ENCODE data around the gene PPAN. TPM values are rescaled to one million over a fixed set of nuclear protein-coding genes. Genes with fewer than 3 reads are reported as not detected.
A peak's percentile ranks its signal among the peaks of the same experiment; 100 is the strongest.

PPAN gene
- total RNA-seq, 1 experiment from 2014 or later, result 63.3 TPM

GRCh38 chr19:10084803-10085202 is 21.4 kb upstream of the PPAN start:
- in situ Hi-C loops (cut with HindIII; ENCODE audit: low pct_unique_long_range_greater_than_20kb, low sequenced_read_pairs), result no loop called here
- H3K4me3 ChIP-seq (ENCODE audit: low read depth in 2 of 2, low read length in 2 of 2), result no peak overlapping the region
- no peaks in the 10 kb centered on the region for H3K4me1 ChIP-seq (ENCODE audit: control insufficient read depth, insufficient read depth, low read length)
- H3K27ac ChIP-seq (ENCODE audit: low read length), result no peak overlapping the region
- ATAC-seq (no peak), DNase-seq (ENCODE audit: low read depth, low spot score) (no peak)
- intact Hi-C loops (cut with micrococcal nuclease; ENCODE audit: unreplicated experiment), result no loop called here
- TF ChIP-seq REST (IDR thresholded peaks at IDR 0.05; ENCODE audit: insufficient read depth in 1 of 2, low read depth in 2 of 2, low read length in 1 of 2), result no peak
- TF ChIP-seq SIN3A (IDR thresholded peaks at IDR 0.05; ENCODE audit: borderline replicate concordance, insufficient read depth, low read depth, low read length), result no peak
- TF ChIP-seq CTCF (IDR thresholded peaks at IDR 0.05), result no peak
- TF ChIP-seq POLR2AphosphoS5 (IDR thresholded peaks at IDR 0.05; ENCODE audit: low read depth, low read length), result no peak
- no peak for TF ChIP-seq TCF7L2 (IDR thresholded peaks at IDR 0.05; ENCODE audit: low read depth, low read length)
- H3K27me3 ChIP-seq (ENCODE audit: control insufficient read depth, insufficient read depth, low read length), result no peaks in the 10 kb centered on the region
- ChIA-PET CTCF (no interaction called here), POLR2A (interaction anchor here (0.5 kb wide), 1 partner anchor 305 kb away, joined by 3 read pairs; no protein-coding TSS in a partner anchor)
- no TSS peak for BruUV-seq (replicated peaks)
- no peaks in the 10 kb centered on the region; the same call in 1 of the 2 replicates for H3K36me3 ChIP-seq (ENCODE audit: control insufficient read depth, insufficient read depth, low read length)
- H3K9me3 ChIP-seq (ENCODE audit: control insufficient read depth, insufficient read depth, low read depth, low read length), result no peaks in the 10 kb centered on the region

GRCh38 chr19:10085641-10086590 is 20.2 kb upstream of the PPAN start, which contains the start of gene SHFL:
Gene SHFL (plus strand): TSS chr19:10086317. CDS start chr19:10086428, 111 bp downstream.
- ATAC-seq (peak; percentile 89), DNase-seq (ENCODE audit: low read depth, low spot score) (no peak)
- H3K4me1 ChIP-seq (ENCODE audit: control insufficient read depth, insufficient read depth, low read length), result no peaks in the 10 kb centered on the region
- BruUV-seq (replicated peaks), result no TSS peak
- no peak for TF ChIP-seq TCF7L2 (IDR thresholded peaks at IDR 0.05; ENCODE audit: low read depth, low read length)
- no peak for TF ChIP-seq SIN3A (IDR thresholded peaks at IDR 0.05; ENCODE audit: borderline replicate concordance, insufficient read depth, low read depth, low read length)
- TF ChIP-seq POLR2AphosphoS5 (IDR thresholded peaks at IDR 0.05; ENCODE audit: low read depth, low read length), result no peak
- H3K9me3 ChIP-seq (ENCODE audit: control insufficient read depth, insufficient read depth, low read depth, low read length), result no peaks in the 10 kb centered on the region
- intact Hi-C loops (cut with micrococcal nuclease; ENCODE audit: unreplicated experiment), result no loop called here
- H3K4me3 ChIP-seq (ENCODE audit: low read depth in 2 of 2, low read length in 2 of 2), result peak within 1 kb of the TSS; percentile 78 to 80
- peak within 1 kb of the TSS; percentile 80 for H3K27ac ChIP-seq (ENCODE audit: low read length)
- in situ Hi-C loops (cut with HindIII; ENCODE audit: low pct_unique_long_range_greater_than_20kb, low sequenced_read_pairs), result no loop called here
- POLR2A ChIA-PET, result no interaction called here
- CTCF ChIA-PET, result no interaction called here
- H3K36me3 ChIP-seq (ENCODE audit: control insufficient read depth, insufficient read depth, low read length), result no peaks in the 10 kb centered on the region; the same call in 1 of the 2 replicates
- no peaks in the 10 kb centered on the region for H3K27me3 ChIP-seq (ENCODE audit: control insufficient read depth, insufficient read depth, low read length)
